OCI-LY1 (cell line): ENCODE data around the gene TBCD.

Source experiments
- EZH2 ChIP-seq: fragments of 200-600 bp; sonication (generic), shearing (Covaris generic); IDR thresholded peaks from 2 replicates; pipeline ENCODE4 v1.8.0; 2017; ENCODE audit warnings: borderline replicate concordance, mixed run types, mild to moderate bottlenecking, antibody characterized with exemption, low read length, moderate library complexity, mixed read lengths
- TF ChIP-seq, protein P1 (sequence below): fragments of 200-600 bp; sonication (generic), shearing (Covaris generic); IDR thresholded peaks from 2 replicates; pipeline ENCODE4 v1.5.1; 2017; ENCODE audit warnings: mild to moderate bottlenecking, antibody characterized with exemption, low read length, moderate library complexity, mixed read lengths

DNA sequence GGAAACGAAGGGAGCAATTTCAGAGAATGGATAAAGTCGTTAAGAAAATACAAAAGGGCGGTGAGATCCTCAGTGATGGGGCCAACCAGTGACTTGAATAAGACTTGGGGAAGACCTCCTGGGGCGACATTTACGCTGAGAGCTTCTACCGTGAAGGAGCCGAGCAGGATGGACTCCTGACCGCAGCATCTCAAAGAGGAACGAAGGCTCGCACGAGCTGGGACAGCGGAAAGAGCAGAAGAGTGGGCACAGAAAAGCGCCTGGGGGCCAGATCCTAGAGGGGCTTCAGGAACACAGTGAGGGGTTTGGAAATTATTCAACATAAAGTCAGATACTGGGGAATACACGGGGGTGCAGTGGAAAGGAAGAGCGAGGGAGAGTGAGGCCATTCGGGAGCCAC is 70.4 kb downstream of the TBCD start:
- TF ChIP-seq, protein P1, sequence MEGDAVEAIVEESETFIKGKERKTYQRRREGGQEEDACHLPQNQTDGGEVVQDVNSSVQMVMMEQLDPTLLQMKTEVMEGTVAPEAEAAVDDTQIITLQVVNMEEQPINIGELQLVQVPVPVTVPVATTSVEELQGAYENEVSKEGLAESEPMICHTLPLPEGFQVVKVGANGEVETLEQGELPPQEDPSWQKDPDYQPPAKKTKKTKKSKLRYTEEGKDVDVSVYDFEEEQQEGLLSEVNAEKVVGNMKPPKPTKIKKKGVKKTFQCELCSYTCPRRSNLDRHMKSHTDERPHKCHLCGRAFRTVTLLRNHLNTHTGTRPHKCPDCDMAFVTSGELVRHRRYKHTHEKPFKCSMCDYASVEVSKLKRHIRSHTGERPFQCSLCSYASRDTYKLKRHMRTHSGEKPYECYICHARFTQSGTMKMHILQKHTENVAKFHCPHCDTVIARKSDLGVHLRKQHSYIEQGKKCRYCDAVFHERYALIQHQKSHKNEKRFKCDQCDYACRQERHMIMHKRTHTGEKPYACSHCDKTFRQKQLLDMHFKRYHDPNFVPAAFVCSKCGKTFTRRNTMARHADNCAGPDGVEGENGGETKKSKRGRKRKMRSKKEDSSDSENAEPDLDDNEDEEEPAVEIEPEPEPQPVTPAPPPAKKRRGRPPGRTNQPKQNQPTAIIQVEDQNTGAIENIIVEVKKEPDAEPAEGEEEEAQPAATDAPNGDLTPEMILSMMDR = no peak
- no peak for TF ChIP-seq EZH2
